OCI-LY3 (cell line): ENCODE results near the gene MED23.

ENCODE experiments used
- H2AFZ ChIP-seq: fragments of 200-600, 300-600 bp; shearing (Covaris generic); 2 replicates; pipeline ENCODE4 v1.6.0; 2014; ENCODE audit warnings: antibody characterized with exemption, low read depth, low read length
- H3K27ac ChIP-seq: fragments of 200-600, 300-600 bp; sonication (generic); 2 replicates; pipeline ENCODE4 v1.5.1; 2014; ENCODE audit warnings: mild to moderate bottlenecking, low read length, moderate library complexity, mixed read lengths
- H3K27me3 ChIP-seq: fragments of 200-600, 300-600 bp; sonication (generic); 2 replicates; pipeline ENCODE4 v1.6.1; 2014; ENCODE audit warnings: low read depth, low read length, mixed read lengths
- H3K36me3 ChIP-seq: fragments of 200-600, 300-600 bp; sonication (generic); replicated peaks from 2 replicates; pipeline ENCODE3; 2014; ENCODE audit warnings: low read depth, low read length, mixed read lengths
- H3K4me1 ChIP-seq: fragments of 300-600, 200-600 bp; sonication (generic); 2 replicates; pipeline ENCODE4 v1.6.1; 2014; ENCODE audit warnings: low read length, mixed read lengths
- H3K4me2 ChIP-seq: fragments of 200-600, 300-600 bp; sonication (generic); 2 replicates; pipeline ENCODE4 v1.6.1; 2014; ENCODE audit warnings: low read length, mixed read lengths
- H3K4me3 ChIP-seq: fragments of 300-600, 200-600 bp; sonication (generic); 2 replicates; pipeline ENCODE4 v1.5.1; 2014; ENCODE audit warnings: antibody characterized with exemption, mild to moderate bottlenecking, low read length, moderate library complexity
- H3K79me2 ChIP-seq: fragments of 300-600, 200-600 bp; shearing (Covaris generic); 2 replicates; pipeline ENCODE4 v1.6.1; 2014; ENCODE audit warnings: mild to moderate bottlenecking, low read length, mixed read lengths
- H3K9ac ChIP-seq: fragments of 300-600, 200-600 bp; shearing (Covaris generic); 2 replicates; pipeline ENCODE4 v1.6.0; 2014; ENCODE audit warnings: mild to moderate bottlenecking, low read length, moderate library complexity
- H3K9me3 ChIP-seq: fragments of 200-600, 300-600 bp; shearing (Covaris generic); 2 replicates; pipeline ENCODE4 v1.6.1; 2014; ENCODE audit warnings: low read length, mixed read lengths; ENCODE audit not compliant: insufficient read depth
- H4K20me1 ChIP-seq: fragments of 200-600, 300-600 bp; sonication (generic); 2 replicates; pipeline ENCODE4 v1.6.1; 2016; ENCODE audit warnings: low read length, mixed read lengths; ENCODE audit not compliant: insufficient read depth
- CTCF ChIP-seq: fragments of 200-600, 300-600 bp; sonication (generic); IDR thresholded peaks from 2 replicates; pipeline ENCODE4 v1.5.1; 2014; ENCODE audit warnings: antibody characterized with exemption, low read length, low read depth
- EZH2phosphoT487 ChIP-seq: fragments of 200-600 bp; shearing (Covaris generic); IDR thresholded peaks from 2 replicates; pipeline ENCODE4 v1.6.1; 2018; ENCODE audit warnings: antibody characterized with exemption, mixed run types, low read depth

MED23 gene

GRCh38 chr6:131641554-131641953 lies 13.5 kb upstream of the MED23 start:
- Histone ChIP-seq H3K4me2 (no peak overlapping the region), H4K20me1 (no peaks in the 10 kb centered on the region), H3K4me1 (no peaks in the 10 kb centered on the region), H3K4me3 (no peak overlapping the region), H3K79me2 (no peaks in the 10 kb centered on the region), H3K9ac (no peak overlapping the region), H3K36me3 (no peaks in the 10 kb centered on the region), H3K27me3 (no peaks in the 10 kb centered on the region), H3K9me3 (no peaks in the 10 kb centered on the region), H3K27ac (no peak overlapping the region), H2AFZ (no peak overlapping the region)
- TF ChIP-seq EZH2phosphoT487 (no peak), CTCF (no peak)

- Histone ChIP-seq H3K9me3 (no peaks in the 10 kb centered on the region), H4K20me1 (no peaks in the 10 kb centered on the region), H3K4me3 (no peak overlapping the region), H3K9ac (no peak overlapping the region), H3K79me2 (no peaks in the 10 kb centered on the region), H3K4me2 (no peak overlapping the region), H3K27ac (no peak overlapping the region), H3K36me3 (no peaks in the 10 kb centered on the region), H2AFZ (no peak overlapping the region), H3K27me3 (no peaks in the 10 kb centered on the region), H3K4me1 (no peaks in the 10 kb centered on the region)
- no peak for TF ChIP-seq EZH2phosphoT487
- no peak for TF ChIP-seq CTCF
Observed at GRCh38 chr6:131640576-131640975, 12.5 kb upstream of the MED23 start.

DNA sequence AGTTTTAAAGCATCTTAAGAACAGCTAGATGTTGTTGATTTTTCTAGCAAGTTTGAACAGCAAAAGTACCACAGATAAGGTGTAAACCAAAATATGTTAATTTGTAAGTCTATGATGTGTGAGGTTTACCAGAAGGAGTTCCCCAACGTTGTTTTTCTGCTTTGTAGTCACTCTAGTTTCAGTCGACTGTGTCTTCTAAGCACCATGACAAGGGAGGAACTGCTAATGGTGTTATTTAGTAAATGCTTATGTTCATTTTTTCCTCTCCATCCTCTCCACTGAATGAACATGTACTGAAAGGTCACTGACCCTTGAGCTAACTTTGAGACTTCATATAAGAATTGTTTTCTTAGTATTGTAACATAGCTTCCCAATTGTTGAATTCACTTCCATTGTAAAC lies 12.1 kb upstream of the MED23 start:
- no peaks in the 10 kb centered on the region for H4K20me1 ChIP-seq
- H3K27me3 ChIP-seq: no peaks in the 10 kb centered on the region
- no peak overlapping the region for H3K27ac ChIP-seq
- H3K79me2 ChIP-seq: no peaks in the 10 kb centered on the region
- no peak overlapping the region for H2AFZ ChIP-seq
- no peaks in the 10 kb centered on the region for H3K4me1 ChIP-seq
- no peak overlapping the region for H3K4me3 ChIP-seq
- H3K9ac ChIP-seq: no peak overlapping the region
- no peak overlapping the region for H3K4me2 ChIP-seq
- no peaks in the 10 kb centered on the region for H3K9me3 ChIP-seq
- TF ChIP-seq CTCF (no peak), EZH2phosphoT487 (no peak)
- H3K36me3 ChIP-seq: no peaks in the 10 kb centered on the region

- no peak overlapping the region for H2AFZ ChIP-seq
Observed at GRCh38 chr6:131638013-131638412, 10.0 kb upstream of the MED23 start.

More at GRCh38 chr6:131638013-131638412, 10.0 kb upstream of the MED23 start:
- H3K4me2 ChIP-seq: no peak overlapping the region
- H3K4me3 ChIP-seq: no peak overlapping the region
- no peak overlapping the region for H3K27ac ChIP-seq
- no peak overlapping the region for H3K9ac ChIP-seq
- TF ChIP-seq CTCF (no peak), EZH2phosphoT487 (no peak)
- H3K79me2 ChIP-seq: no peaks in the 10 kb centered on the region
- no peaks in the 10 kb centered on the region for H3K4me1 ChIP-seq
- H3K27me3 ChIP-seq: no peaks in the 10 kb centered on the region
- no peaks in the 10 kb centered on the region for H3K9me3 ChIP-seq
- no peaks in the 10 kb centered on the region for H4K20me1 ChIP-seq
- H3K36me3 ChIP-seq: no peaks in the 10 kb centered on the region
